Spleen (tissue), 7 donors: Measurements from ENCODE around the gene GAB1.

Experiments
- CTCF ChIP-seq, 11 experiments: fragments of 200-600 bp in 7 of 11; fragments of 450-650 bp in 4 of 11; sonication (generic) in 4 of 11; IDR thresholded peaks in 8 of 11; conservative IDR thresholded peaks in 3 of 11; 1 replicate in 7 of 11; 2 replicates in 4 of 11; pipeline versions ENCODE4 v1.4.0 to v1.8.0; 2016 to 2021; ENCODE audit warnings: antibody characterized with exemption in 11 of 11, inconsistent platforms in 4 of 11, mild to moderate bottlenecking in 1 of 11
- POLR2A ChIP-seq, 3 donors: fragments of 450-650 bp; IDR thresholded peaks; one replicate each; pipeline ENCODE4 v1.5.1; 2017; ENCODE audit warnings: antibody characterized with exemption in 3 of 3, mild to moderate bottlenecking in 1 of 3
- donor health status: DM: no; HTN: no; CAD: no; lungs with moderate emphysema.
- donor health status: DM: no; HTN: no; CAD: no.
- donor health status: DM: no; HTN: no; CAD: no.

DNA sequence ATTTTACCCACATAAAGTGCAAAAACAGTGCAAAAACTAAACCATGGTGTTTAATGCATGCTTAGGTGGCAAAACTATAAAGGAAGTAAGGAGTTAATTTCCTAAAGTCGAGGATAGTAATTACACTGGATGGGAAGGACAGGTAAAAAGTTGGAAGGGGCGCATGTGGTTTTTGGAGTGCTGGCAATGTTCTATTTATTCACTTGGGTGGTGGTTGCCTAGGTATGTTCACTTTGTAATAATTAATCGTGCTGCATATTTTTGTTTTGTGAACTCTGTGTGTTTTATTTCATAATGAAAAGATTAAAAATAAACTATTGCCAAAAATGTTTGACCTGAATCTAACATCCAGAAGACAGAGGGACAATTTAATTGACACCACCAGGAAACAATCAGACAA is 144.7 kb downstream of the GAB1 start:
- TF ChIP-seq CTCF (IDR thresholded peaks at IDR 0.05 in 8 of 11, conservative IDR thresholded peaks at IDR 0.05 in 3 of 11) (no peak), POLR2A (IDR thresholded peaks at IDR 0.05) (no peak)
